H1 (cell line): Measurements from ENCODE around the gene FOSB. TPM values are rescaled to one million over a fixed set of nuclear protein-coding genes. Genes with fewer than 3 reads are reported as not detected.
A peak's percentile ranks its signal among the peaks of the same experiment; 100 is the strongest.

Experiments used
- CTCF ChIA-PET: fragments of 300-600 bp; sonication (Branson Sonifier 250); formaldehyde crosslinking; loops from one replicate; lab custom pipeline; 2021; ENCODE audit not compliant: partially characterized antibody; lab: Charles Lee
- POLR2A ChIA-PET: fragments of 300-600 bp; sonication (Branson Sonifier 250); formaldehyde crosslinking; loops from one replicate; lab custom pipeline; 2021; ENCODE audit warnings: inconsistent platforms; ENCODE audit not compliant: partially characterized antibody; lab: Charles Lee
- DNase-seq, 2 experiments: peaks; one replicate each; pipeline versions ENCODE4 v3.0.0 to v3.0.0-alpha.2; 2010 to 2022; ENCODE audit warnings: low spot score in 2 of 2, low read depth in 1 of 2, mixed read lengths in 1 of 2
- FAIRE-seq: peaks from 2 replicates; lab custom pipeline; 2011; peaks lifted over from hg19 to GRCh38; lab: Jason Lieb, UNC
- H2AFZ ChIP-seq: 2 replicates; pipeline ENCODE4 v1.8.1; 2012; ENCODE audit warnings: low read length, inconsistent platforms
- H2AK5ac ChIP-seq: 2 replicates; pipeline ENCODE4 v1.6.1; 2013; ENCODE audit warnings: low read depth, low read length
- H2BK120ac ChIP-seq: replicated peaks from 2 replicates; pipeline ENCODE3; 2013; ENCODE audit warnings: low read depth, low read length, inconsistent platforms
- H2BK12ac ChIP-seq: 2 replicates; pipeline ENCODE4 v1.6.1; 2013; ENCODE audit warnings: low read depth, low read length
- H2BK15ac ChIP-seq: 2 replicates; pipeline ENCODE4 v1.6.1; 2013; ENCODE audit warnings: low read length
- H2BK20ac ChIP-seq: 2 replicates; pipeline ENCODE4 v1.6.1; 2013; ENCODE audit warnings: low read length
- H2BK5ac ChIP-seq: 2 replicates; pipeline ENCODE4 v1.6.1; 2013; ENCODE audit warnings: low read depth, low read length
- H3K14ac ChIP-seq: 2 replicates; pipeline ENCODE4 v1.6.1; 2013; ENCODE audit warnings: inconsistent platforms; ENCODE audit not compliant: insufficient read length
- H3K18ac ChIP-seq: 2 replicates; pipeline ENCODE4 v1.6.1; 2013; ENCODE audit warnings: low read length; ENCODE audit errors: extremely low read depth
- H3K23ac ChIP-seq: 2 replicates; pipeline ENCODE4 v1.6.1; 2013; ENCODE audit warnings: inconsistent platforms; ENCODE audit not compliant: insufficient read length
- H3K23me2 ChIP-seq: 2 replicates; pipeline ENCODE4 v1.6.1; 2013; ENCODE audit warnings: low read depth, low read length
- H3K27ac ChIP-seq: 2 replicates; pipeline ENCODE4 v1.6.1; 2011; ENCODE audit warnings: low read depth, low read length, inconsistent platforms
- H3K27me3 ChIP-seq, 4 experiments: replicated peaks in 1 of 4; 1 replicate in 1 of 4; 2 replicates in 3 of 4; pipeline versions ENCODE4 v1.6.1 to v1.8.1; 2011 to 2013; ENCODE audit warnings: low read length in 3 of 4, mild to moderate bottlenecking in 3 of 4, inconsistent platforms in 2 of 4, mixed read lengths in 2 of 4, moderate library complexity in 1 of 4; ENCODE audit not compliant: control insufficient read depth in 3 of 4, insufficient read depth in 3 of 4; ENCODE audit errors: extremely low read depth in 1 of 4
- H3K36me3 ChIP-seq, 4 experiments: 2 replicates each; pipeline versions ENCODE4 v1.6.1 to v1.8.1; 2011 to 2013; ENCODE audit warnings: mild to moderate bottlenecking in 4 of 4, low read length in 3 of 4, moderate library complexity in 2 of 4, control low read depth in 1 of 4, inconsistent platforms in 1 of 4; ENCODE audit not compliant: insufficient read depth in 4 of 4, control insufficient read depth in 2 of 4
- H3K4ac ChIP-seq: replicated peaks from 2 replicates; pipeline ENCODE3; 2013; ENCODE audit warnings: low read length, low read depth, mixed read lengths, inconsistent platforms; ENCODE audit not compliant: insufficient read length
- H3K4me1 ChIP-seq, 4 experiments: replicated peaks in 1 of 4; 1 replicate in 1 of 4; 2 replicates in 3 of 4; pipeline versions ENCODE4 v1.6.1 to v1.8.1; 2011 to 2013; ENCODE audit warnings: low read length in 3 of 4, inconsistent platforms in 2 of 4, mixed read lengths in 1 of 4; ENCODE audit not compliant: insufficient read depth in 4 of 4, control insufficient read depth in 3 of 4
- H3K4me2 ChIP-seq, 2 experiments: 2 replicates each; pipeline versions ENCODE4 v1.6.1 to v1.8.1; 2011 to 2013; ENCODE audit warnings: low read depth in 2 of 2, low read length in 2 of 2, control low read depth in 1 of 2, inconsistent platforms in 1 of 2, mild to moderate bottlenecking in 1 of 2; ENCODE audit not compliant: insufficient read depth in 1 of 2
- H3K4me3 ChIP-seq, 4 experiments: fragments of 200-600, 300-600 bp in 1 of 4; sonication (generic), shearing (Covaris generic), sonication (Bioruptor Twin) in 1 of 4; 2 replicates each; pipeline versions ENCODE4 v1.5.1 to v1.8.1; 2011 to 2016; ENCODE audit warnings: low read length in 4 of 4, low read depth in 3 of 4, control low read depth in 2 of 4, inconsistent platforms in 2 of 4, mild to moderate bottlenecking in 2 of 4, mixed read lengths in 1 of 4, moderate library complexity in 1 of 4; ENCODE audit not compliant: insufficient read depth in 2 of 4; ENCODE audit errors: extremely low read depth in 1 of 4
- H3K56ac ChIP-seq: replicated peaks from 2 replicates; pipeline ENCODE3; 2013; ENCODE audit warnings: low read depth, mild to moderate bottlenecking, mixed read lengths, low read length, inconsistent platforms; ENCODE audit not compliant: insufficient read length
- H3K79me1 ChIP-seq: 2 replicates; pipeline ENCODE4 v1.6.1; 2013; ENCODE audit warnings: low read depth, low read length, control low read depth
- H3K79me2 ChIP-seq, 2 experiments: 2 replicates each; pipeline versions ENCODE4 v1.6.1 to v1.8.1; 2012 to 2013; ENCODE audit warnings: low read length in 2 of 2, mild to moderate bottlenecking in 2 of 2, inconsistent platforms in 1 of 2; ENCODE audit not compliant: insufficient read depth in 2 of 2, control insufficient read depth in 1 of 2
- H3K9ac ChIP-seq, 4 experiments: replicated peaks in 1 of 4; 1 replicate in 1 of 4; 2 replicates in 3 of 4; pipeline versions ENCODE4 v1.6.1 to v1.8.1; 2011 to 2013; ENCODE audit warnings: low read depth in 3 of 4, low read length in 3 of 4, control low read depth in 2 of 4, mild to moderate bottlenecking in 2 of 4, moderate library complexity in 2 of 4, inconsistent platforms in 1 of 4; ENCODE audit errors: extremely low read depth in 1 of 4
- H3K9me3 ChIP-seq, 2 experiments: 2 replicates each; pipeline versions ENCODE4 v1.6.1 to v1.8.1; 2012 to 2013; ENCODE audit warnings: mild to moderate bottlenecking in 2 of 2, moderate library complexity in 2 of 2, control low read depth in 1 of 2, inconsistent platforms in 1 of 2, low read depth in 1 of 2, low read length in 1 of 2, mixed read lengths in 1 of 2; ENCODE audit not compliant: insufficient read depth in 2 of 2
- H4K20me1 ChIP-seq, 2 experiments: replicated peaks in 1 of 2; 2 replicates each; pipeline versions ENCODE3 to v1.8.1; 2011 to 2013; ENCODE audit warnings: inconsistent platforms in 2 of 2, low read length in 2 of 2, mild to moderate bottlenecking in 1 of 2; ENCODE audit not compliant: insufficient read depth in 2 of 2, control insufficient read depth in 1 of 2
- H4K5ac ChIP-seq: 2 replicates; pipeline ENCODE4 v1.6.1; 2013; ENCODE audit warnings: low read length, low read depth, mixed read lengths, inconsistent platforms; ENCODE audit not compliant: insufficient read length
- H4K8ac ChIP-seq: 2 replicates; pipeline ENCODE4 v1.8.0; 2013; ENCODE audit warnings: mild to moderate bottlenecking, moderate library complexity, low read length, inconsistent platforms; ENCODE audit not compliant: insufficient read depth; ENCODE audit errors: extremely low read depth
- H4K91ac ChIP-seq: replicated peaks from 2 replicates; pipeline ENCODE3; 2013; ENCODE audit warnings: low read length, mixed read lengths, inconsistent platforms; ENCODE audit not compliant: insufficient read length
- BCL11A ChIP-seq, 2 experiments: IDR thresholded peaks; one replicate each; pipeline ENCODE4 v1.6.1; 2011; ENCODE audit warnings: low read depth in 2 of 2, low read length in 2 of 2, mild to moderate bottlenecking in 2 of 2
- KDM1A ChIP-seq: fragments of 200-600, 300-600 bp; sonication (generic); IDR thresholded peaks from 2 replicates; pipeline ENCODE4 v1.7.1; 2016; ENCODE audit warnings: mild to moderate bottlenecking, low read length, borderline replicate concordance
- POLR2AphosphoS5 ChIP-seq: IDR thresholded peaks from 2 replicates; pipeline ENCODE4 v1.6.1; 2011; ENCODE audit warnings: low read depth, low read length
- TCF12 ChIP-seq: IDR thresholded peaks from 2 replicates; pipeline ENCODE4 v1.6.1; 2011; ENCODE audit warnings: low read depth, mild to moderate bottlenecking, low read length
- ZNF274 ChIP-seq: IDR thresholded peaks from 2 replicates; pipeline ENCODE4 v1.7.0; 2012; ENCODE audit warnings: low read length, borderline replicate concordance; ENCODE audit errors: extremely low read depth
- WGBS, 2 experiments: shearing (Covaris generic) in 1 of 2; methylation state at CpG; one replicate each; pipeline versions ENCODE4 v1.1.6 to v1.1.7; 2013 to 2015; ENCODE audit warnings: low lambda C conversion rate in 2 of 2, mixed read lengths in 2 of 2, inconsistent platforms in 1 of 2, low coverage in 1 of 2, missing lambda C conversion rate in 1 of 2; ENCODE audit not compliant: insufficient replicate concordance in 2 of 2, insufficient coverage in 1 of 2, insufficient read length in 1 of 2; ENCODE audit errors: extremely low coverage in 1 of 2, missing lambda C conversion rate in 1 of 2; 5-methylcytosine and 5-hydroxymethylcytosine counted together
- polyA plus RNA-seq, 7 experiments: library from polyadenylated mRNA; depleted of rRNA in 3 of 7; stranded (reverse) in 5 of 7; unstranded in 2 of 7; fragments of >200 nt in 5 of 7; fragments of 200-250 nt in 2 of 7; gene quantifications; 1 replicate in 5 of 7; 2 replicates in 1 of 7; 4 replicates in 1 of 7; pipeline versions ENCODE4 v1.2.1 to v1.2.3, GENCODE V29; 2011 to 2013; ENCODE audit warnings: missing spikeins in 2 of 7, mixed read lengths in 2 of 7
- total RNA-seq: library from RNA; stranded (reverse); fragmentation: NEBNext Ultra II Directional; extraction: Animal tissue kit (Norgen Biotek cat#: 25700); gene quantifications from 2 replicates; pipeline ENCODE4 v1.2.1, GENCODE V29; 2021
- TF ChIP-seq, protein P1 (sequence below), 3 experiments: IDR thresholded peaks; 1 replicate in 2 of 3; 2 replicates in 1 of 3; pipeline versions ENCODE4 v1.5.1 to v1.6.1; 2011; ENCODE audit warnings: low read length in 3 of 3, mild to moderate bottlenecking in 3 of 3, inconsistent platforms in 2 of 3, low read depth in 1 of 3, moderate library complexity in 1 of 3; ENCODE audit not compliant: insufficient read depth in 1 of 3; ENCODE audit errors: control extremely low read depth in 1 of 3
- TF ChIP-seq, protein P2 (sequence below): IDR thresholded peaks from 2 replicates; pipeline ENCODE4 v1.6.1; 2011; ENCODE audit warnings: low read depth, mild to moderate bottlenecking, low read length; ENCODE audit not compliant: insufficient read depth

Gene FOSB
- total and polyA plus RNA-seq, 2 of the 8 experiments (the other 6 are each of a cell fraction or from before 2014, with no cell fraction given) = 0.44 to 2.7 TPM

DNA sequence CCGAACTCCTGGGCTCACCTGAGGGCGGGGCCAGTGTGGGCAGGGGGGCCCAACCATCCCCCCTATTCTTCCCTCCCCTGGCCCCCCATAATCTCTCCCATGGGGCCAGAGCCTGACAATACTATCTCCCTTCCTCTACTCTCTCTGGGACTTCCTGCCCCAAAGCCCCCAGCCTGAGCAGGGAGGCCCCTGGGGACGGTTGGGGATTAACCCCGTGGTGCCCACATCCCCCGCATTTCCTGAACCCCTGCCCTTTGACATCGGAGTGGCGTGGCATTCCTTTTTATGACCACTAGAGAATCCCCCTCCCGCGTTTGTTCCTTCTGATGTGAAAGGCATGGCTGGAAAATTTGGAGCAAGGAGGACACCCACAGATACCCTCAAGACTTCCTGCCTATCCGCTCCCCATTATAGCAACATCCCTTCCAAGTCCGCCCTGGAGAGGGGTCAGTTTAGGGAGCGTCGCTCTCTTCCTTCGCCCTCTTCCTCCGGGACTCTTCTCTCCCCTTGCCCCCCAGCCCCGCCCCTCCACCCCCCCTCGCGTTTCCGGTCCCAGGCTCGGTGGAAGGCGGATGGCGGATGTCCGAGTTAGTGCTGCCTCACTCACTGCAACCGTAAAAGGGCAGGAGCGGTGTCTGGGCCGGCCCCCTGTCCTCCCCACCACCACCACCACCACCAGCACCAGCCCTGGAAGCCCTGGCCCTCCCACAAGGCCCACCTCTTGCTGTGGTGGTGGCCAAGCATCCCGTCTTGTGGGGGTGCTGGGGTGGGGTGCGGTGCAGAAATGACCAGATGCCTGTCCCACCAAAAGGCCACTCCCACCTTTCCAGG lies 41.3 kb downstream of the FOSB start:
- Histone ChIP-seq H2BK12ac (peak overlapping the region; percentile 60; the same call in 1 of the 2 replicates), H3K56ac (peak overlapping the region; percentile 66), H2AK5ac (peak overlapping the region; percentile 24; the same call in 1 of the 2 replicates), H3K23ac (no peak overlapping the region), H3K36me3 (no peaks in the 10 kb centered on the region), H3K9ac (peak overlapping the region in 3 of 4 experiments; percentile 56 to 83 (median 60); a peak in 5 of 7 replicates), H4K91ac (peak overlapping the region; percentile 89), H3K18ac (peak overlapping the region; percentile 87), H3K14ac (no peak overlapping the region), H3K4me3 (peak overlapping the region; percentile 72 to 97 (median 95)), H4K5ac (peak overlapping the region; percentile 55), H2BK15ac (0 out of 2 replicates have a peak overlapping the region, but pooled peaks have one; percentile 88), H3K4me2 (peak overlapping the region; percentile 56 to 93), H3K27ac (peak overlapping the region; percentile 61), H3K23me2 (peaks cover 7% of the 10 kb centered on the region; the same call in 1 of the 2 replicates), H3K27me3 (no peaks in the 10 kb centered on the region), H2BK20ac (no peak overlapping the region), H3K9me3 (no peaks in the 10 kb centered on the region), H3K79me1 (peaks cover 14% of the 10 kb centered on the region), H2BK5ac (peak overlapping the region; percentile 96), H2AFZ (no peak overlapping the region), H3K4ac (peak overlapping the region; percentile 32), H4K8ac (peak overlapping the region; percentile 66; the same call in 1 of the 2 replicates), H3K4me1 (peaks cover 3 to 8% (median 6%) of the 10 kb centered on the region in 4 experiments; a peak in 6 of 7 replicates), H4K20me1 (peaks cover 5 to 14% of the 10 kb centered on the region in 2 experiments), H3K79me2 (peaks cover 30 to 60% of the 10 kb centered on the region in 2 experiments), H2BK120ac (no peak overlapping the region)
- ChIA-PET CTCF (interaction anchor here (1.0 to 2.4 kb wide), 8 partner anchors 9 to 133 kb away, joined by 3 to 15 read pairs (median 3); no protein-coding TSS in a partner anchor), POLR2A (interaction anchor here (1.0 to 3.2 kb wide), 15 partner anchors 10 to 184 kb away, joined by 3 to 25 read pairs (median 5); partner anchors contain the start of genes PPM1N, QPCTL, RTN2 and SNRPD2)
- FAIRE-seq (no peak), DNase-seq (peak in 1 of 2 experiments; percentile 74)
- 4% methylated on average over 10 of the region's 28 CpGs; no CpG with 5 or more reads in 1 of the 2 experiments for WGBS, 2 experiments
- TF ChIP-seq, protein P1, sequence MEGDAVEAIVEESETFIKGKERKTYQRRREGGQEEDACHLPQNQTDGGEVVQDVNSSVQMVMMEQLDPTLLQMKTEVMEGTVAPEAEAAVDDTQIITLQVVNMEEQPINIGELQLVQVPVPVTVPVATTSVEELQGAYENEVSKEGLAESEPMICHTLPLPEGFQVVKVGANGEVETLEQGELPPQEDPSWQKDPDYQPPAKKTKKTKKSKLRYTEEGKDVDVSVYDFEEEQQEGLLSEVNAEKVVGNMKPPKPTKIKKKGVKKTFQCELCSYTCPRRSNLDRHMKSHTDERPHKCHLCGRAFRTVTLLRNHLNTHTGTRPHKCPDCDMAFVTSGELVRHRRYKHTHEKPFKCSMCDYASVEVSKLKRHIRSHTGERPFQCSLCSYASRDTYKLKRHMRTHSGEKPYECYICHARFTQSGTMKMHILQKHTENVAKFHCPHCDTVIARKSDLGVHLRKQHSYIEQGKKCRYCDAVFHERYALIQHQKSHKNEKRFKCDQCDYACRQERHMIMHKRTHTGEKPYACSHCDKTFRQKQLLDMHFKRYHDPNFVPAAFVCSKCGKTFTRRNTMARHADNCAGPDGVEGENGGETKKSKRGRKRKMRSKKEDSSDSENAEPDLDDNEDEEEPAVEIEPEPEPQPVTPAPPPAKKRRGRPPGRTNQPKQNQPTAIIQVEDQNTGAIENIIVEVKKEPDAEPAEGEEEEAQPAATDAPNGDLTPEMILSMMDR (IDR thresholded peaks at IDR 0.05; ENCODE audit: control extremely low read depth in 1 of 3, insufficient read depth in 1 of 3, low read depth in 1 of 3, low read length in 3 of 3) = no peak
- TF ChIP-seq BCL11A (IDR thresholded peaks at IDR 0.05; ENCODE audit: low read depth in 2 of 2, low read length in 2 of 2) (no peak), TCF12 (no peak), KDM1A (no peak), ZNF274 (no peak), POLR2AphosphoS5 (peak; percentile 38)
- TF ChIP-seq, protein P2, sequence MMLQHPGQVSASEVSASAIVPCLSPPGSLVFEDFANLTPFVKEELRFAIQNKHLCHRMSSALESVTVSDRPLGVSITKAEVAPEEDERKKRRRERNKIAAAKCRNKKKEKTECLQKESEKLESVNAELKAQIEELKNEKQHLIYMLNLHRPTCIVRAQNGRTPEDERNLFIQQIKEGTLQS = no peak
